HEK293T (cell line): Measurements from ENCODE around the gene MAPK1IP1L.

Experiments
- CTCF ChIA-PET: fragments of 350-600 bp; formaldehyde crosslinking; extraction: SDS; loops from one replicate; lab custom pipeline; 2021; ENCODE audit warnings: antibody characterized with exemption, inconsistent platforms; lab: Yijun Ruan, JAX
- POLR2A ChIA-PET: fragments of 350-600 bp; formaldehyde crosslinking; extraction: SDS; loops from one replicate; lab custom pipeline; 2020; ENCODE audit warnings: antibody characterized with exemption, inconsistent platforms; lab: Yijun Ruan, JAX
- DNase-seq: peaks from one replicate; pipeline ENCODE4 v3.0.0; 2012; ENCODE audit warnings: mixed read lengths; ENCODE audit errors: extremely low spot score
- ARNT ChIP-seq: fragments of 450-650 bp; IDR thresholded peaks from 2 replicates; pipeline ENCODE4 v1.6.1; 2017; ENCODE audit warnings: mild to moderate bottlenecking
- BHLHE40 ChIP-seq: fragments of 450-650 bp; IDR thresholded peaks from 2 replicates; pipeline ENCODE4 v1.6.1; 2016; ENCODE audit warnings: mild to moderate bottlenecking, moderate library complexity, borderline replicate concordance
- CTBP1 ChIP-seq: fragments of 450-650 bp; IDR thresholded peaks from 2 replicates; pipeline ENCODE4 v1.6.1; 2016; ENCODE audit warnings: borderline replicate concordance
- ELF4 ChIP-seq: fragments of 450-650 bp; IDR thresholded peaks from 2 replicates; pipeline ENCODE4 v1.6.1; 2017; ENCODE audit warnings: antibody characterized with exemption
- FOXA1 ChIP-seq: fragments of 450-650 bp; IDR thresholded peaks from 2 replicates; pipeline ENCODE4 v1.6.1; 2016; ENCODE audit warnings: mild to moderate bottlenecking
- FOXK2 ChIP-seq: fragments of 450-650 bp; IDR thresholded peaks from 2 replicates; pipeline ENCODE4 v1.6.1; 2016; ENCODE audit warnings: mild to moderate bottlenecking
- FOXM1 ChIP-seq: fragments of 450-650 bp; IDR thresholded peaks from 2 replicates; pipeline ENCODE4 v1.6.1; 2017; ENCODE audit warnings: mild to moderate bottlenecking, borderline replicate concordance
- HDGF ChIP-seq: fragments of 450-650 bp; IDR thresholded peaks from 2 replicates; pipeline ENCODE4 v1.6.1; 2017; ENCODE audit warnings: antibody characterized with exemption, borderline replicate concordance
- L3MBTL2 ChIP-seq: fragments of 450-650 bp; conservative IDR thresholded peaks from 2 replicates; pipeline ENCODE4 v1.6.1; 2016; ENCODE audit warnings: mild to moderate bottlenecking
- LEF1 ChIP-seq: fragments of 450-650 bp; IDR thresholded peaks from 2 replicates; pipeline ENCODE4 v1.6.1; 2017; ENCODE audit warnings: mild to moderate bottlenecking, borderline replicate concordance
- NFRKB ChIP-seq: fragments of 450-650 bp; IDR thresholded peaks from 2 replicates; pipeline ENCODE4 v1.6.1; 2016; ENCODE audit warnings: mild to moderate bottlenecking, moderate library complexity
- PKNOX1 ChIP-seq: fragments of 450-650 bp; IDR thresholded peaks from 2 replicates; pipeline ENCODE4 v1.6.1; 2016
- SP1 ChIP-seq: fragments of 450-650 bp; IDR thresholded peaks from 2 replicates; pipeline ENCODE4 v1.6.1; 2017
- SUZ12 ChIP-seq: fragments of 450-650 bp; IDR thresholded peaks from 2 replicates; pipeline ENCODE4 v1.6.1; 2016; ENCODE audit warnings: mild to moderate bottlenecking
- TARDBP ChIP-seq: fragments of 450-650 bp; IDR thresholded peaks from 2 replicates; pipeline ENCODE4 v1.6.1; 2016
- ZNF384 ChIP-seq: fragments of 450-650 bp; IDR thresholded peaks from 2 replicates; pipeline ENCODE4 v1.6.1; 2016

MAPK1IP1L gene

GRCh38 chr14:55038708-55039107 is 12.7 kb upstream of the MAPK1IP1L start:
- DNase-seq = no peak
- POLR2A ChIA-PET = interaction anchor here (1.0 to 1.4 kb wide), 3 partner anchors 9 to 12 kb away, joined by 3 to 4 read pairs (median 3); partner anchors contain the start of genes MAPK1IP1L, SOCS4 and WDHD1
- TF ChIP-seq ARNT = no peak
- no peak for TF ChIP-seq TARDBP
- no peak for TF ChIP-seq L3MBTL2
- no peak for TF ChIP-seq FOXA1
- no peak for TF ChIP-seq ELF4
- TF ChIP-seq LEF1 = no peak
- no peak for TF ChIP-seq BHLHE40
- no peak for TF ChIP-seq SP1
- no peak for TF ChIP-seq CTBP1
- TF ChIP-seq SUZ12 = no peak
- TF ChIP-seq ZNF384 = no peak
- no peak for TF ChIP-seq NFRKB
- TF ChIP-seq FOXK2 = no peak
- TF ChIP-seq PKNOX1 = no peak
- no peak for TF ChIP-seq FOXM1
- no peak for TF ChIP-seq HDGF
- CTCF ChIA-PET = no interaction called here

- POLR2A ChIA-PET = interaction anchor here (1.6 to 1.7 kb wide), 2 partner anchors 8 to 17 kb away, joined by 3 to 10 read pairs; partner anchors contain the start of genes MAPK1IP1L, SOCS4 and WDHD1
- DNase-seq = no peak
- TF ChIP-seq PKNOX1 (no peak), HDGF (no peak), ARNT (no peak), FOXA1 (no peak), LEF1 (no peak), FOXK2 (no peak), TARDBP (no peak), ELF4 (no peak), SUZ12 (no peak), SP1 (no peak), FOXM1 (no peak), BHLHE40 (no peak), NFRKB (no peak), L3MBTL2 (no peak), ZNF384 (no peak), CTBP1 (no peak)
- CTCF ChIA-PET = no interaction called here
Observed at GRCh38 chr14:55043528-55043927, 7.9 kb upstream of the MAPK1IP1L start.

GRCh38 chr14:55045087-55045486 is 6.4 kb upstream of the MAPK1IP1L start:
- TF ChIP-seq TARDBP (no peak), CTBP1 (no peak), BHLHE40 (no peak), SP1 (no peak), FOXM1 (no peak), FOXK2 (no peak), L3MBTL2 (no peak), ARNT (no peak), ELF4 (no peak), NFRKB (no peak), FOXA1 (no peak), HDGF (no peak), SUZ12 (no peak), ZNF384 (no peak), LEF1 (no peak), PKNOX1 (no peak)
- no peak for DNase-seq
- ChIA-PET POLR2A (interaction anchor here (1.3 to 3.1 kb wide), 2 partner anchors 18 to 87 kb away, joined by 3 to 12 read pairs; partner anchors contain the start of genes SOCS4 and WDHD1), CTCF (interaction anchor here (0.6 kb wide), 1 partner anchor 14 kb away, joined by 3 read pairs; no protein-coding TSS in a partner anchor)

GRCh38 chr14:55047301-55048053 is 4.0 kb upstream of the MAPK1IP1L start:
- TF ChIP-seq LEF1 (no peak), L3MBTL2 (no peak), FOXM1 (no peak), CTBP1 (no peak), FOXA1 (no peak), HDGF (no peak), ARNT (no peak), ZNF384 (no peak), SP1 (no peak), TARDBP (no peak), FOXK2 (no peak), PKNOX1 (no peak)
- ChIA-PET CTCF (interaction anchor here (0.6 kb wide), 1 partner anchor 79 kb away, joined by 3 read pairs; no protein-coding TSS in a partner anchor), POLR2A (interaction anchor here (1.3 to 3.1 kb wide), 2 partner anchors 14 to 20 kb away, joined by 4 to 12 read pairs; partner anchors contain the start of genes SOCS4 and WDHD1)
- no peak for DNase-seq

- no peak for TF ChIP-seq FOXA1
- no peak for TF ChIP-seq FOXM1
- no peak for TF ChIP-seq LEF1
- no peak for TF ChIP-seq SP1
- TF ChIP-seq L3MBTL2 = no peak
- TF ChIP-seq ELF4 = no peak
- TF ChIP-seq NFRKB = no peak
- TF ChIP-seq ZNF384 = no peak
- no peak for TF ChIP-seq CTBP1
- no peak for TF ChIP-seq SUZ12
- TF ChIP-seq FOXK2 = no peak
- no peak for TF ChIP-seq TARDBP
- TF ChIP-seq PKNOX1 = no peak
- TF ChIP-seq HDGF = no peak
- POLR2A ChIA-PET = interaction anchor here (1.7 kb wide), 1 partner anchor 23 kb away, joined by 7 read pairs; the partner anchor contains the start of genes SOCS4 and WDHD1
- no peak for DNase-seq
- CTCF ChIA-PET = no interaction called here
Observed at GRCh38 chr14:55048900-55049436, 2.5 kb upstream of the MAPK1IP1L start.
